ENCODE measurements around the gene FCMR.
"Not testable (repeated sequence)": the region's sequence is repeated elsewhere in the genome, so short reads cannot be mapped to it uniquely, and the experiment has no call there.

GRCh38 chr1:206923961-206924557 is 2.3 kb upstream of the FCMR start:
- not testable (repeated sequence) for TF ChIP-seq EZH2 (IDR thresholded peaks at IDR 0.05; ENCODE audit: insufficient read depth, poor library complexity, severe bottlenecking); EZH2phosphoT487 (IDR thresholded peaks at IDR 0.05; ENCODE audit: insufficient read depth, low read depth)
